ENCODE data around the gene INTS1.

INTS1 gene

DNA sequence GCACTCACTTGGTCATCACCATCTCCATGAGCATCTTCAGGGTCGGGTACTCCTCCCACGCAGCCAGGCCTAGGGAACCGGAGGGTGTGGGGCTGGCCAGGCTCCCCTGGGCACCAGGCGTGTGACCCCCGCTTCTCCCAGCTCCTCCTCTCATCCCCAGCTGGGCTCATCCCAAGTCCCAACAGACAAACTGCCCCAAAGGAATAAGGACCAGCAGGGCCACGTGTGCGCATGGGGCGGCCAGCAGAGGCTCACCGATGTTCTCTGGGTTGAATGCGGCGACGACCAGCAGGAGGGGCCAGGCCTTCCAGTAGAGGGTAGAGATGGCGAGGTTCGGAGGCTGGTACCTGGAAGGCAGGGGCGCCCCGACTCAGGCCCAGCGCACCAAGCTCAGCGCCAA, 14.9 kb downstream of the INTS1 start:
- H3K27me3 ChIP-seq (replicated peaks), result no peaks in the 10 kb centered on the region
- in situ Hi-C loops (cut with HindIII; ENCODE audit: low pct_ligation_motif_present, low sequenced_read_pairs), result no loop called here
- no peak overlapping the region for H3K4me3 ChIP-seq (ENCODE audit: low read depth, low read length)
- peaks cover 45% of the 10 kb centered on the region for H3K36me3 ChIP-seq (replicated peaks)
- DNase-seq, result no peak
- no peak for TF ChIP-seq CTCF (IDR thresholded peaks at IDR 0.05; ENCODE audit: low read depth, low read length, missing control alignments)
- H3K27ac ChIP-seq, result no peak overlapping the region

- peaks cover 53% of the 10 kb centered on the region for H3K36me3 ChIP-seq (replicated peaks)
- in situ Hi-C loops (cut with HindIII; ENCODE audit: low pct_ligation_motif_present, low sequenced_read_pairs), result no loop called here
- H3K27ac ChIP-seq, result no peak overlapping the region
- no peak overlapping the region for H3K4me3 ChIP-seq (ENCODE audit: low read depth, low read length)
- no peak for TF ChIP-seq CTCF (IDR thresholded peaks at IDR 0.05; ENCODE audit: low read depth, low read length, missing control alignments)
- no peaks in the 10 kb centered on the region for H3K27me3 ChIP-seq (replicated peaks)
- no peak for DNase-seq
These were observed 16.2 kb downstream of the INTS1 start for GRCh38 chr7:1488016-1488415.

- Histone ChIP-seq H3K4me3 (ENCODE audit: low read depth, low read length) (no peak overlapping the region), H3K27me3 (replicated peaks) (no peaks in the 10 kb centered on the region), H3K36me3 (replicated peaks) (peaks cover 58% of the 10 kb centered on the region), H3K27ac (no peak overlapping the region)
- in situ Hi-C loops (cut with HindIII; ENCODE audit: low pct_ligation_motif_present, low sequenced_read_pairs), result no loop called here
- DNase-seq, result no peak
- no peak for TF ChIP-seq CTCF (IDR thresholded peaks at IDR 0.05; ENCODE audit: low read depth, low read length, missing control alignments)
These were observed 16.7 kb downstream of the INTS1 start for GRCh38 chr7:1487466-1487865.

DNA sequence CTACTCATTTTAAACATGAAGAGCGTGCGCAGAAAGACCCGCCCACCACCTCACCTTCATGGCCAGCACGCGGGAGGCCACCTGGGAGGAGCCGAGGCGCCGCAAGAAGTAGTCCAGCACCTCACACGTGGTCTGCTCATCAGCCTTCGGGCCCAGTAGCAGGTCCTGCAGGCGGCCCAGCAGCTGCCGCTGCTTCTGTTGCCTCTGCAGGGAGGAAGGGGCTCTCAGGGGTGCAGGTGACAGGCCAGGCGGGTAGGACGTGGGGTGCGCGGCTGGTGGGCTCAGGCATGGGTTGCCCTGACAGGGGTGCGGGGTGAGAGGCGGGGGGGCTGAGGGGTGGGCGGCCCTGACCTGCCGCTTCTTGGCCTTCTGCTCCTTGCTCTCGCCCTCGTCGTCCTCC, 17.6 kb downstream of the INTS1 start:
- in situ Hi-C loops (cut with HindIII; ENCODE audit: low pct_ligation_motif_present, low sequenced_read_pairs), result no loop called here
- H3K27me3 ChIP-seq (replicated peaks), result no peaks in the 10 kb centered on the region
- no peak overlapping the region for H3K4me3 ChIP-seq (ENCODE audit: low read depth, low read length)
- DNase-seq, result no peak
- H3K36me3 ChIP-seq (replicated peaks), result peaks cover 61% of the 10 kb centered on the region
- H3K27ac ChIP-seq, result no peak overlapping the region
- TF ChIP-seq CTCF (IDR thresholded peaks at IDR 0.05; ENCODE audit: low read depth, low read length, missing control alignments), result no peak

DNA sequence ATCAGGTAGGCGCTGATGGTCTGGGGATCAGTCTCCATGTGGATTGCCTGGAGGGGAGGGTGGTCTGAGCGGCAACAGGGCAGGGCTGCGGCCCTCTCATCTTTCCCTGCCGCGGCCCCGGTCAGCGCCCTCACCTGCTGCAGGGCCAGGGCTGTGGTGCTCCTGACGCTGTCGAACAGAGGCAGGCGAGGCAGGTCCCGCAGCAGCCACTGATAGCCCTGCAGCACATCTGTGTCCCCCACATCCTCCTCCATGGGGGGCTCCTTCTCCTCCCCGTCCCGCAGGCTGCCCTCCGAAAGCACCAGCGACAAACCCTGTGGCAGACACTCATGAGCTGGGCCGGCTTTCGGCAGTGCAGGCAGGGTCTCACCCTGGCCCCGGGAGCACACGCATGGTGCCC, 19.0 kb downstream of the INTS1 start:
- no peak overlapping the region for H3K4me3 ChIP-seq (ENCODE audit: low read depth, low read length)
- no peak overlapping the region for H3K27ac ChIP-seq
- H3K36me3 ChIP-seq (replicated peaks), result peaks cover 62% of the 10 kb centered on the region
- H3K27me3 ChIP-seq (replicated peaks), result no peaks in the 10 kb centered on the region
- no peak for DNase-seq
- in situ Hi-C loops (cut with HindIII; ENCODE audit: low pct_ligation_motif_present, low sequenced_read_pairs), result no loop called here
- TF ChIP-seq CTCF (IDR thresholded peaks at IDR 0.05; ENCODE audit: low read depth, low read length, missing control alignments), result no peak

- Histone ChIP-seq H3K27me3 (replicated peaks) (no peaks in the 10 kb centered on the region), H3K27ac (no peak overlapping the region), H3K36me3 (replicated peaks) (peaks cover 65% of the 10 kb centered on the region), H3K4me3 (ENCODE audit: low read depth, low read length) (no peak overlapping the region)
- TF ChIP-seq CTCF (IDR thresholded peaks at IDR 0.05; ENCODE audit: low read depth, low read length, missing control alignments), result no peak
- in situ Hi-C loops (cut with HindIII; ENCODE audit: low pct_ligation_motif_present, low sequenced_read_pairs), result no loop called here
- no peak for DNase-seq
These were observed 19.6 kb downstream of the INTS1 start for GRCh38 chr7:1484569-1484968.
